NCI-H128 (cell line): ENCODE measurements around the gene KIRREL2.
"Not testable (repeated sequence)": the region's sequence is repeated elsewhere in the genome, so short reads cannot be mapped to it uniquely, and the experiment has no call there.

ENCODE experiments used
- DNase-seq: peaks from one replicate; lab custom pipeline; 2025; ENCODE audit not compliant: unreplicated experiment; lab: John Stamatoyannopoulos, UW

KIRREL2 gene

GRCh38 chr19:35868823-35869326 is 12.2 kb downstream of the KIRREL2 start:
- no peak for DNase-seq

GRCh38 chr19:35869327-35870123 is 12.8 kb downstream of the KIRREL2 start:
- DNase-seq, result peak; percentile 87

- not testable (repeated sequence) for DNase-seq
These were observed 13.5 kb downstream of the KIRREL2 start for GRCh38 chr19:35870124-35870736.

DNA sequence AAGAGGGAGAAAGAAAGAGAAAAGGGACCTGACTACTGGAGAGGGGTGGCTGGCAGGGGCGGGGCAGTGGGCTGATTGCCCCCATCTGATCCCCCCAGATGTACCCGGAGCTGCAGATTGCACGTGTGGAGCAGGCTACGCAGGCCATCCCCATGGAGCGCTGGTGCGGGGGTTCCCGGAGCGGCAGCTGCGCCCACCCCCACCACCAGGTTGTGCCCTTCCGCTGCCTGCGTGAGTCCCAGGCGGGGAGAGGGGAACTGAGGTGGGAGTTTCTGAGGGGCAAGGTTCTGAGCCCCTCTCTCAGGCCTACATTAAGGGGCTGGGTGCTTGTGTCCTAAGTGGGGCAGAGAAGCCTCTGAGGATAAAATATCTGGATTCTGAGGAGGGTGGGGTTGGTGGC is 14.1 kb downstream of the KIRREL2 start:
- no peak for DNase-seq

DNA sequence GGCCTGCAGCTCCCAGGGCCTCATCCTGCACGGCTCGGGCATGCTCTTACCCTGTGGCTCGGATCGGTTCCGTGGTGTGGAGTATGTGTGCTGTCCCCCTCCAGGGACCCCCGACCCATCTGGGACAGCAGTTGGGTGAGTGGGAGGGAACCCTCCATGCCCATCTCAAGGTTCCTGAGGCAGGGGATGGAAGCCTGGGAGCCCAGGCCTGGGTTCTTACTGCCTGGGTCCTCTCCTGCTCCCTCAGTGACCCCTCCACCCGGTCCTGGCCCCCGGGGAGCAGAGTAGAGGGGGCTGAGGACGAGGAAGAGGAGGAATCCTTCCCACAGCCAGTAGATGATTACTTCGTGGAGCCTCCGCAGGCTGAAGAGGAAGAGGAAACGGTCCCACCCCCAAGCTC is 14.9 kb downstream of the KIRREL2 start:
- no peak for DNase-seq

- DNase-seq, result no peak
These were observed 15.5 kb downstream of the KIRREL2 start for GRCh38 chr19:35872180-35872579.

- DNase-seq, result no peak
These were observed 17.8 kb downstream of the KIRREL2 start for GRCh38 chr19:35874392-35874930.

DNA sequence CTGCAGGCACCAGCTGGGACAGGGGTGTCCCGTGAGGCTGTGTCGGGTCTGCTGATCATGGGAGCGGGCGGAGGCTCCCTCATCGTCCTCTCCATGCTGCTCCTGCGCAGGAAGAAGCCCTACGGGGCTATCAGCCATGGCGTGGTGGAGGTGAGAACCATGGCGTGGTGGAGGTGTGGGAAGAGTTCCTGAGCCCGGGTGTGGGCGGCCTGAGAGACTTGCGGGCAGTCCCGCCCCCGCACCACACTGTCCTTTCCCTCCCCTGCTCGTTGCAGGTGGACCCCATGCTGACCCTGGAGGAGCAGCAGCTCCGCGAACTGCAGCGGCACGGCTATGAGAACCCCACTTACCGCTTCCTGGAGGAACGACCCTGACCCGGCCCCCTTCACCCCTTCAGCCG is 22.4 kb downstream of the KIRREL2 start:
- DNase-seq, result no peak

DNA sequence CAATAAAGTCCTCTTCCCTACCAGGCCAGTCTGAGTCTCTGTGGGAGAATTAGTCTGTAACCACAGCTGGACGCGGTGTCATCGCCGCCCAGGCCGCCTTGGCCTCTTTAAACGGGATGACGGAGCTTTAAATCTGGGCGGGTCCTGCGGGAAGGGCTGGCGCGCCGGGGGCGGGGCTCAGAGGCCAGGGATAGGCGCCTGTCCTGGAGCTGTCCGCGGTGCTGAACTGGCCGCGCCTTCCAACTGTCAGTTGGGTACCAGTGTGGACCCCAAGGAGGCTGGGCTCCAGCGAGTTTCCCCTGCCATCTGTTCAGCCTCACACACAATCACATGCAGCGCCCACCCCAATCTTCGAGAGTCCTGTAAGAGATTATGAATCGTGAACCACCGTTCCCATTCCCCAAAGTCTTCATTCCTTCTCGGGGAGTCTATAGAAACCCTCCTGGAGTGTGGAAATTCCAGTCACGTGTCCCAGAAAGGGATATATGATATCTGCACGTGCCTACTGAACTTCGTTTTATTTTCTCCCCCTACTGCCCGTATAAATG is 23.1 kb downstream of the KIRREL2 start:
- no peak for DNase-seq

DNA sequence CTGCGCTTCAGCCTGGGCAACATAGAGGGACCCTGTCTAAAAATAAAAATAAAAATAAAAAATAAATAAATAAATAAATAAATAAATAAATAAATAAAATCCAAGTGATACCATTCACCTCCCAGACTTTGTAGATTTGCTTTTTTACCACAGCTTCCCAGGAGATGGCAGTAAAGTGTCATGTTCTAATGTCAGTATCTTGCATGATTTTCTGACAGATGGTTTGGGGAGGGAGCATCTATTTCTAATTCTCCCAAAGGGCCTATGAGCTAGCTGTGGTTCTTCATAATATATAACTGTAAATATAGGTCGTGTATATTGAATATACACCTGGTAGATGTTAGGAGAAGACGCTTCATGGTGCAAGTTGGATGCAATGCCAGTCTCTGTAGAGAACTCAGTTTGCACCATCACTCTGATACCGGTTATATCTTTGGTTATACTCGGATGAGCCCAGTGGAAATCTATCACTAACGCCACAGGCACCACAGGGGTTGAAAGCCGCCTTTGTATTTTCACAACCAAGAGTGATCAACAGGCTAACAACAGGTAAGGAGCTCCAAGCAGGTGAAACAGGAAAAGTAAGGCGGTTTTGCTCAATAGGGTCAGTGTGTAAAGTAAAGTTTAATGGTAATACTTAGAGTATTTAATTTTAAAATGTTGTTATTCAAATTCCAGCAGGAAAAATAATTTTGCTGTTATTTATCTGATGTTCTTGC is 25.6 kb downstream of the KIRREL2 start:
- peak; percentile 52 for DNase-seq

- no peak for DNase-seq
These were observed 27.2 kb downstream of the KIRREL2 start for GRCh38 chr19:35883882-35884281.

DNA sequence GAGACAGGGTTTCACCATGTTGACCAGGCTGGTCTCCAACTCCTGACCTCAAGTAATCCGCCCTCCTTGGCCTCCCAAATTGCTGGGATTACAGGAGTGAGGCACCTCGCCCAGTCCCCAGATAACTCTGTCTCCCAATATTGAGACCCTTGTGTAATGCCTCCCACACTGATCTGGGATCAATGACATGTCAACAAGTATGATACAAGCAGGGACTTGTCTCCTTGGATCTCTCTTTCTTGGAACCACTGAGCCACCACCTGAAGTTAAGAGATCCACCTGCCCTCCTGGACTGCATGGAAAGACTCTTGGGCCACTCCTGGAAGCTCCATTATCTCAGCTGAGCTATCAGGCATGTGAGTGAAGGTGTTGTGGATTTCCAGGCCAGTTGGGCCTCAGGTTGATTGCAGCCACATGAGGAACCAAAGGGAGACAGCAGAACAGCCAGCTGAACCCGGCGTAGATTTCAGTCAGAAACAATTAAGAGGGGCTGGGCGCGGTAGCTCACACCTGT is 28.6 kb downstream of the KIRREL2 start:
- DNase-seq, result no peak

DNA sequence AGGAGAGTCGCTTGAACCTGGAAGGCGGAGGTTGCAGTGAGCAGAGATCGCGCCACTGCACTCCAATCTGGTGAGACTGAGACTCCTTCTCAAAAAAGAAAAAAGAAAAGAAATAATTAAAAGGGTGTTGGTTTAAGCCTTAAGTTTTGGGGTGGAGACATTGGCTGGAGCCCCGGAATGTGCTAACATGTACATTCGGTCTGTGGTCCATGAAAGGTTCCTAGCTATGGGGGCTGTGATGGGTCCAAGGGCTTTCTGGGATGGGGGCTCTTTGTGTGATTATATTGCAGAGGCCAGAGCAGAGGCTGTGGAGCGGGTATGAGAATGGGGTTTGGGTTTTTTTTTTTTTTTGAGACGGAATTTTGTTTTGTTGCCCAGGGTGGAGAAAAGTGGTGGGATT is 29.2 kb downstream of the KIRREL2 start:
- DNase-seq, result no peak

DNA sequence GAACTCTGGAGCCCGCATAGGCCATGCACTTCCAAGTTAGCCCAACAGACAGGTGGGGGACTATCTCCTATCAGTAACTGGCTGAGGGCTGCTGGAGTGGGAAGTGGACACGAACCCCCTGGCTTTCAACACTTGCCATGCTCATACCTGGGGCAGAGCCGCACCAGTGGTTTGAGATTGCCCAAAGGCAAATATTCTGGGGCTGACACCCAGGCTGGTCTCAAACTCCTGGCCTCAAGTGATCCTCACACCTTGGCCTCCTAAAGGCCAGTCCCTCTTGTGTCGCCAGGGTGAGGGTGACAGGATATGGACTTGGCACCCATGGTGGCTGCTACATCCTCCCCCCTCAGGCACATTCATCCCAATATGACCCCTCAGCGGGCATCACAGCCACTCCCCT is 30.5 kb downstream of the KIRREL2 start:
- DNase-seq, result no peak

- no peak for DNase-seq
These were observed 31.7 kb downstream of the KIRREL2 start for GRCh38 chr19:35888398-35888797.

DNA sequence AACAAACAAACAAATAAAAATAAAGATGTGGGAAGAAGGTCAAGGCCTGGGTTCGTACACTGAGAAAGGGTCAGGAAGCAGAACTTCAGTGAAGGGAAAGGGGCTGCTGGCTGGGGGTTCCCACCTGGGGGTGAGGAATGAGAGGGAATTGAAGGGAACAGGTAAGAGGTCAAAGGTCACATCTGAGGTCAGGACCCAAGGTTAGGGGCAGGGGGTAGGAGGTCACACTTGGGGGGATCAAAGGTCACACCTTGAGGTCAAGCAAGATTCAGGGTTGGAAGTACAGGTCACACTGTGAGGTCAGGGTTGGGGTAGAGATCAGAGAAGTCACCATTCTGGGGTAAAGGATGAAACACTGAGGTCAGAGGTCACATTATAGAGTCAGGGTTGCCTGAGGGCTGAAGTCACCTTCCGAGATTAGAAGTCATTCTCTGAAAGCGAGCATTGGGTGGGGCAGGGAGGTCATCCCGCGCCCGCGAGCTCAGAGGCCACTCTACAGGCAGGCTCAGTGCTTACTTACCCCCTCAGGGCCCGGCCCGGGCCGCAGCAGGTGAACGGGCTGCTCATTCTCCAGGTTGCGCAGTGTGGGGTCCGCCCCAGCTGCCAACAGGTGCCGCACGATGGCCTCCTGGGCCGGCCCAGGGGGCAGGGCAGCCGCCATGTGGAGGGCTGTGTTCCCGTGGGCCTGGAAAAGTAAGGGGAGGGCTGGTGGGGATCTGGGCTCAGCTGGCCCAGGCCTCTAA is 32.8 kb downstream of the KIRREL2 start:
- DNase-seq, result no peak

DNA sequence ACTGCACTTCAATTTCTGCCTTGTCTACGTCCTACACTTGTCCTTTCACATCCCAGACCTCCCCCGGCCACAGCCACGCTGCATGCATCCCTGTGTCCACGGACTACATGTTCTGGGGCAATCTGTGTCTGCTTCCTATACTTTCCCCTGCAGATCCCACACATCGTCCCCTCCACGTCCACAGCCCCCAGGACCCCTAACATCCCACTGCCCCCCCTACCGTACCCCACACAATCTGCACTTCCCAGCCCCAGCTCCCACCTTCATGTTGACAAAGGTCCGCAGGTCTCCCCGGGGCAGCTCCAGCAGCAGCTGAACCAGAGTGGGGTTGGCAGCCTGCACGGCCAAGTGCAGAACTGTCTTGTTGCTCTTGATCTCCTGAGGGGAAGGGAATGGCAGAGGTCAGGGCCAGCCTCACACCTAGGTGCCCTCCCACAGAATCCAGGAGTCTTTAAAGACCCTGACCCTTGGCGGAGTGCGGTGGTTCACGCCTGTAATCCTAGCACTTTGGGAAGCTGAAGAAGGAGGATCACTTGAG is 33.5 kb downstream of the KIRREL2 start:
- no peak for DNase-seq

- DNase-seq, result not testable (repeated sequence)
These were observed 35.1 kb downstream of the KIRREL2 start for GRCh38 chr19:35891819-35892218.

- no peak for DNase-seq
These were observed 37.6 kb downstream of the KIRREL2 start for GRCh38 chr19:35894342-35894741.
